IMR-90 (cell line): ENCODE results near the gene ZBTB8A. TPM values are rescaled to one million over a fixed set of nuclear protein-coding genes. Genes with fewer than 3 reads are reported as not detected.

Experiments used
- ATAC-seq: fragments of 200-7000 bp; cut with Tn5 transposase; 2 replicates; pipeline ENCODE4 v1.9.1; 2020; ENCODE audit warnings: low read depth, mild to moderate bottlenecking, moderate library complexity
- BruUV-seq: library from RNA; stranded (reverse); fragments of 400-500 nt; replicated peaks from 2 replicates; lab custom pipeline; 2021; lab: Mats Ljungman, UMichigan
- CTCF ChIA-PET: fragments of 300-600 bp; formaldehyde crosslinking; extraction: SDS; loops from one replicate; lab custom pipeline; 2021; ENCODE audit warnings: antibody characterized with exemption; lab: Yijun Ruan, JAX
- POLR2A ChIA-PET: fragments of 300-600 bp; sonication (Branson Sonifier 250); formaldehyde crosslinking; loops from one replicate; lab custom pipeline; 2022; ENCODE audit warnings: antibody characterized with exemption; ENCODE audit not compliant: unreplicated experiment; lab: Charles Lee
- DNase-seq: peaks from one replicate; pipeline ENCODE4 v3.0.0; 2013
- H2AFZ ChIP-seq: replicated peaks from 2 replicates; pipeline ENCODE3; 2013; ENCODE audit warnings: low read length, mild to moderate bottlenecking; ENCODE audit not compliant: poor library complexity
- H2AK5ac ChIP-seq: 2 replicates; pipeline ENCODE4 v1.6.1; 2013; ENCODE audit warnings: low read depth, low read length, inconsistent platforms
- H2AK9ac ChIP-seq: replicated peaks from 2 replicates; pipeline ENCODE3; 2013; ENCODE audit warnings: mild to moderate bottlenecking, low read depth, low read length, moderate library complexity; ENCODE audit not compliant: poor library complexity
- H2BK120ac ChIP-seq: 2 replicates; pipeline ENCODE4 v1.6.1; 2013; ENCODE audit warnings: low read depth, low read length, inconsistent platforms
- H2BK15ac ChIP-seq: 3 replicates; pipeline ENCODE4 v1.6.1; 2013; ENCODE audit warnings: low read depth, low read length, inconsistent platforms
- H2BK20ac ChIP-seq: 2 replicates; pipeline ENCODE4 v1.6.1; 2013; ENCODE audit warnings: low read depth, mild to moderate bottlenecking, inconsistent platforms, low read length, moderate library complexity
- H2BK5ac ChIP-seq: 2 replicates; pipeline ENCODE4 v1.6.1; 2013; ENCODE audit warnings: mild to moderate bottlenecking, low read depth, low read length, inconsistent platforms; ENCODE audit not compliant: poor library complexity, severe bottlenecking
- H3K14ac ChIP-seq: replicated peaks from 2 replicates; pipeline ENCODE4 v1.6.1; 2013; ENCODE audit warnings: low read depth, low read length, inconsistent platforms
- H3K18ac ChIP-seq: 2 replicates; pipeline ENCODE4 v1.6.1; 2013; ENCODE audit warnings: low read depth, low read length, control low read depth
- H3K23ac ChIP-seq: 2 replicates; pipeline ENCODE4 v1.6.1; 2013; ENCODE audit warnings: low read depth, low read length, inconsistent platforms
- H3K27ac ChIP-seq: 2 replicates; pipeline ENCODE4 v1.5.1; 2013; ENCODE audit warnings: mild to moderate bottlenecking, control low read depth, low read length; ENCODE audit not compliant: insufficient read depth
- H3K27me3 ChIP-seq: 2 replicates; pipeline ENCODE4 v1.6.1; 2013; ENCODE audit warnings: low read length; ENCODE audit not compliant: control insufficient read depth, insufficient read depth
- H3K36me3 ChIP-seq: 2 replicates; pipeline ENCODE4 v1.6.1; 2013; ENCODE audit warnings: low read length, mixed read lengths; ENCODE audit not compliant: control insufficient read depth, insufficient read depth
- H3K4ac ChIP-seq: 2 replicates; pipeline ENCODE4 v1.6.1; 2013; ENCODE audit warnings: low read depth, low read length, inconsistent platforms
- H3K4me1 ChIP-seq: 2 replicates; pipeline ENCODE4 v1.6.1; 2013; ENCODE audit warnings: low read length, mixed read lengths; ENCODE audit not compliant: control insufficient read depth, insufficient read depth
- H3K4me2 ChIP-seq: 2 replicates; pipeline ENCODE4 v1.6.1; 2013; ENCODE audit warnings: low read depth, mild to moderate bottlenecking, control low read depth, low read length, moderate library complexity
- H3K4me3 ChIP-seq: 2 replicates; pipeline ENCODE4 v1.5.1; 2013; ENCODE audit warnings: low read depth, mild to moderate bottlenecking, control low read depth, low read length, moderate library complexity; ENCODE audit not compliant: insufficient read depth
- H3K56ac ChIP-seq: 2 replicates; pipeline ENCODE4 v1.6.1; 2013; ENCODE audit warnings: low read length, inconsistent platforms; ENCODE audit not compliant: insufficient read depth; ENCODE audit errors: extremely low read depth
- H3K79me1 ChIP-seq, 2 experiments: 2 replicates each; pipeline ENCODE4 v1.6.1; 2013; ENCODE audit warnings: low read length in 2 of 2, inconsistent platforms in 1 of 2, low read depth in 1 of 2
- H3K9ac ChIP-seq: 2 replicates; pipeline ENCODE4 v1.6.1; 2013; ENCODE audit warnings: low read depth, low read length, control low read depth
- H3K9me1 ChIP-seq: 2 replicates; pipeline ENCODE4 v1.6.1; 2013; ENCODE audit warnings: low read length, inconsistent platforms; ENCODE audit not compliant: insufficient read depth
- H3K9me3 ChIP-seq: 2 replicates; pipeline ENCODE4 v1.6.1; 2013; ENCODE audit warnings: low read length; ENCODE audit not compliant: control insufficient read depth, insufficient read depth
- H4K20me1 ChIP-seq: 2 replicates; pipeline ENCODE4 v1.6.1; 2013; ENCODE audit warnings: low read length, inconsistent platforms; ENCODE audit not compliant: insufficient read depth
- H4K5ac ChIP-seq: 2 replicates; pipeline ENCODE4 v1.6.1; 2013; ENCODE audit warnings: mild to moderate bottlenecking, low read depth, low read length, control low read depth
- H4K8ac ChIP-seq, 2 experiments: 2 replicates each; pipeline ENCODE4 v1.6.1; 2013; ENCODE audit warnings: low read depth in 2 of 2, low read length in 2 of 2, control low read depth in 1 of 2, inconsistent platforms in 1 of 2
- H4K91ac ChIP-seq: 2 replicates; pipeline ENCODE4 v1.6.1; 2013; ENCODE audit warnings: low read depth, low read length, inconsistent platforms; ENCODE audit not compliant: insufficient read depth
- BHLHE40 ChIP-seq: fragments of 150-350 bp; IDR thresholded peaks from 2 replicates; pipeline ENCODE4 v1.6.1; 2016; ENCODE audit warnings: mild to moderate bottlenecking, low read depth, low read length
- CEBPB ChIP-seq: IDR thresholded peaks from 2 replicates; pipeline ENCODE4 v1.6.1; 2012; ENCODE audit warnings: low read depth, low read length, improper control_type of control experiment
- CHD1 ChIP-seq: IDR thresholded peaks from 2 replicates; pipeline ENCODE4 v1.6.1; 2012; ENCODE audit warnings: low read depth, low read length, improper control_type of control experiment
- FOS ChIP-seq: fragments of 150-350 bp; IDR thresholded peaks from 2 replicates; pipeline ENCODE4 v1.6.1; 2016; ENCODE audit warnings: low read depth, low read length
- MAFK ChIP-seq: IDR thresholded peaks from 2 replicates; pipeline ENCODE4 v1.6.1; 2012; ENCODE audit warnings: low read depth, low read length, improper control_type of control experiment
- MAZ ChIP-seq: IDR thresholded peaks from 2 replicates; pipeline ENCODE4 v1.6.1; 2012; ENCODE audit warnings: low read depth, mild to moderate bottlenecking, low read length, improper control_type of control experiment, moderate library complexity, borderline replicate concordance
- MXI1 ChIP-seq: IDR thresholded peaks from 2 replicates; pipeline ENCODE4 v1.6.1; 2012; ENCODE audit warnings: low read depth, mild to moderate bottlenecking, low read length, moderate library complexity, borderline replicate concordance
- NFE2L2 ChIP-seq: fragments of 150-350 bp; IDR thresholded peaks from 2 replicates; pipeline ENCODE4 v1.6.1; 2016; ENCODE audit warnings: low read depth, mild to moderate bottlenecking, low read length
- POLR2A ChIP-seq: IDR thresholded peaks from 2 replicates; pipeline ENCODE4 v1.6.1; 2012; ENCODE audit warnings: mild to moderate bottlenecking, low read depth, low read length
- RAD21 ChIP-seq: IDR thresholded peaks from 2 replicates; pipeline ENCODE4 v1.6.1; 2012; ENCODE audit warnings: low read length, improper control_type of control experiment
- RCOR1 ChIP-seq: IDR thresholded peaks from 2 replicates; pipeline ENCODE4 v1.6.1; 2012; ENCODE audit warnings: mild to moderate bottlenecking, low read length, improper control_type of control experiment; ENCODE audit not compliant: insufficient replicate concordance
- RFX5 ChIP-seq: IDR thresholded peaks from 2 replicates; pipeline ENCODE4 v1.8.0; 2012; ENCODE audit warnings: low read depth, mild to moderate bottlenecking, low read length, moderate library complexity
- SMC3 ChIP-seq: fragments of 150-350 bp; IDR thresholded peaks from 2 replicates; pipeline ENCODE4 v1.6.1; 2016; ENCODE audit warnings: low read depth, mild to moderate bottlenecking, antibody characterized with exemption, low read length, moderate library complexity
- WGBS, 2 experiments: methylation state at CpG; one replicate each; pipeline versions ENCODE4 v1.1.5 to v1.1.7; 2013; ENCODE audit warnings: missing lambda C conversion rate in 2 of 2; ENCODE audit not compliant: insufficient read length in 1 of 2; ENCODE audit errors: extremely low coverage in 2 of 2; 5-methylcytosine and 5-hydroxymethylcytosine counted together
- dilution Hi-C: fragments of 300-500 bp; cut with HindIII; formaldehyde crosslinking; loops from one replicate; pipeline ENCODE4 v1.14.3; 2018; ENCODE audit warnings: low sequenced_read_pairs; ENCODE audit not compliant: unreplicated experiment
- in situ Hi-C: fragments of 300-500 bp; cut with MboI; formaldehyde crosslinking; loops from 3 replicates; pipeline ENCODE4 v1.14.3; 2019; ENCODE audit warnings: low sequenced_read_pairs, inconsistent platforms, mixed read lengths
- intact Hi-C: fragments of 100-400 bp; cut with micrococcal nuclease; formaldehyde crosslinking; loops from 2 replicates; pipeline ENCODE4 v1.10.0; 2022
- polyA plus RNA-seq, 3 experiments: library from polyadenylated mRNA; depleted of rRNA; stranded (reverse); fragments of >200 nt; gene quantifications; 2 replicates each; pipeline ENCODE4 v1.2.3, GENCODE V29; 2012; ENCODE audit warnings: low replicate concordance in 1 of 3
- total RNA-seq: library from RNA; depleted of rRNA; stranded (reverse); fragments of >200 nt; gene quantifications from 2 replicates; pipeline ENCODE4 v1.2.3, GENCODE V29; 2012
- TF ChIP-seq, protein P1 (sequence below): conservative IDR thresholded peaks from 2 replicates; pipeline ENCODE4 v1.5.1; 2012; ENCODE audit warnings: mild to moderate bottlenecking, low read depth, low read length, improper control_type of control experiment
- TF ChIP-seq, protein P2 (sequence below): fragments of 150-350 bp; IDR thresholded peaks from 2 replicates; pipeline ENCODE4 v1.6.1; 2017; ENCODE audit warnings: mild to moderate bottlenecking, antibody characterized with exemption, low read length, low read depth
- TF ChIP-seq, protein P3 (sequence below): fragments of 150-350 bp; IDR thresholded peaks from 2 replicates; pipeline ENCODE4 v1.6.1; 2016; ENCODE audit warnings: low read depth, mild to moderate bottlenecking, low read length, moderate library complexity, borderline replicate concordance

ZBTB8A gene
- total and polyA plus RNA-seq, 2 of the 4 experiments (the other 2 are of a cell fraction), result 2.1 to 6.1 TPM

DNA sequence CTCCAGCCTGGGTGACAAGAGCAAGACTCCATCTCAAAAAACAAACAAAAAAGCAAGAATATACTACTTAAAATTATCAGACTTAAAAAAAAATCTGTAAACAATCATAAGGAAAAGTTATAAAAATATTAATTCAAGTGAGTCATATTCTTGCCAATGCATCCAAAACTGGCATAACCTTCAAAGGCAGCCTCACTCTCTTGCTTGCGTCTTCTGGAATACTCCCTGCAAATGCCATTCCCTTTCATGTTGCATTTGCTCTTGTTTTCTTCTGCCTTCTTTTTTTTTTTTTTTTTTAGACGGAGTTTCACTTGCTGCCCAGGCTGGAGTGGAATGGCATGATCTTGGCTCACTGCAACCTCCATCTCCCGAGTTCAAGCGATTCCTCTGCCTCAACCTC, 32.2 kb upstream of the ZBTB8A start:
- H3K9ac ChIP-seq, result no peak overlapping the region
- whole genome bisulfite sequencing, 2 experiments, result 33% methylated on average over 1 of the region's 4 CpGs; no CpG with 5 or more reads in 1 of the 2 experiments
- H3K4me1 ChIP-seq, result no peaks in the 10 kb centered on the region
- POLR2A ChIA-PET, result no interaction called here
- TF ChIP-seq SMC3 (no peak), CHD1 (no peak), CEBPB (no peak), MXI1 (no peak), NFE2L2 (no peak), MAFK (no peak), BHLHE40 (no peak), POLR2A (no peak), RAD21 (no peak), FOS (no peak), RFX5 (no peak), RCOR1 (no peak), MAZ (no peak)
- TF ChIP-seq, protein P1, sequence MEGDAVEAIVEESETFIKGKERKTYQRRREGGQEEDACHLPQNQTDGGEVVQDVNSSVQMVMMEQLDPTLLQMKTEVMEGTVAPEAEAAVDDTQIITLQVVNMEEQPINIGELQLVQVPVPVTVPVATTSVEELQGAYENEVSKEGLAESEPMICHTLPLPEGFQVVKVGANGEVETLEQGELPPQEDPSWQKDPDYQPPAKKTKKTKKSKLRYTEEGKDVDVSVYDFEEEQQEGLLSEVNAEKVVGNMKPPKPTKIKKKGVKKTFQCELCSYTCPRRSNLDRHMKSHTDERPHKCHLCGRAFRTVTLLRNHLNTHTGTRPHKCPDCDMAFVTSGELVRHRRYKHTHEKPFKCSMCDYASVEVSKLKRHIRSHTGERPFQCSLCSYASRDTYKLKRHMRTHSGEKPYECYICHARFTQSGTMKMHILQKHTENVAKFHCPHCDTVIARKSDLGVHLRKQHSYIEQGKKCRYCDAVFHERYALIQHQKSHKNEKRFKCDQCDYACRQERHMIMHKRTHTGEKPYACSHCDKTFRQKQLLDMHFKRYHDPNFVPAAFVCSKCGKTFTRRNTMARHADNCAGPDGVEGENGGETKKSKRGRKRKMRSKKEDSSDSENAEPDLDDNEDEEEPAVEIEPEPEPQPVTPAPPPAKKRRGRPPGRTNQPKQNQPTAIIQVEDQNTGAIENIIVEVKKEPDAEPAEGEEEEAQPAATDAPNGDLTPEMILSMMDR, result no peak
- TF ChIP-seq, protein P2, sequence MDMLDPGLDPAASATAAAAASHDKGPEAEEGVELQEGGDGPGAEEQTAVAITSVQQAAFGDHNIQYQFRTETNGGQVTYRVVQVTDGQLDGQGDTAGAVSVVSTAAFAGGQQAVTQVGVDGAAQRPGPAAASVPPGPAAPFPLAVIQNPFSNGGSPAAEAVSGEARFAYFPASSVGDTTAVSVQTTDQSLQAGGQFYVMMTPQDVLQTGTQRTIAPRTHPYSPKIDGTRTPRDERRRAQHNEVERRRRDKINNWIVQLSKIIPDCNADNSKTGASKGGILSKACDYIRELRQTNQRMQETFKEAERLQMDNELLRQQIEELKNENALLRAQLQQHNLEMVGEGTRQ, result no peak
- TF ChIP-seq, protein P3, sequence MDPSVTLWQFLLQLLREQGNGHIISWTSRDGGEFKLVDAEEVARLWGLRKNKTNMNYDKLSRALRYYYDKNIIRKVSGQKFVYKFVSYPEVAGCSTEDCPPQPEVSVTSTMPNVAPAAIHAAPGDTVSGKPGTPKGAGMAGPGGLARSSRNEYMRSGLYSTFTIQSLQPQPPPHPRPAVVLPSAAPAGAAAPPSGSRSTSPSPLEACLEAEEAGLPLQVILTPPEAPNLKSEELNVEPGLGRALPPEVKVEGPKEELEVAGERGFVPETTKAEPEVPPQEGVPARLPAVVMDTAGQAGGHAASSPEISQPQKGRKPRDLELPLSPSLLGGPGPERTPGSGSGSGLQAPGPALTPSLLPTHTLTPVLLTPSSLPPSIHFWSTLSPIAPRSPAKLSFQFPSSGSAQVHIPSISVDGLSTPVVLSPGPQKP, result no peak
- H3K9me3 ChIP-seq, result no peaks in the 10 kb centered on the region
- no peaks in the 10 kb centered on the region for H4K20me1 ChIP-seq
- H3K9me1 ChIP-seq, result no peaks in the 10 kb centered on the region
- in situ Hi-C loops, result no loop called here
- ATAC-seq (no peak), DNase-seq (no peak)
- H3K27ac ChIP-seq, result no peak overlapping the region
- no peak overlapping the region for H2BK120ac ChIP-seq
- intact Hi-C loops, result no loop called here
- no peak overlapping the region for H4K8ac ChIP-seq
- H3K4me3 ChIP-seq, result no peak overlapping the region
- H4K91ac ChIP-seq, result no peak overlapping the region
- no peaks in the 10 kb centered on the region for H3K36me3 ChIP-seq
- H2AK9ac ChIP-seq, result no peak overlapping the region
- H2BK5ac ChIP-seq, result no peak overlapping the region
- H4K5ac ChIP-seq, result no peak overlapping the region
- H2AFZ ChIP-seq, result no peak overlapping the region
- no peak overlapping the region for H3K4ac ChIP-seq
- no peaks in the 10 kb centered on the region for H3K79me1 ChIP-seq
- H3K27me3 ChIP-seq, result no peaks in the 10 kb centered on the region
- no peak overlapping the region for H3K56ac ChIP-seq
- dilution Hi-C loops, result no loop called here
- CTCF ChIA-PET, result interaction anchor here (2.1 kb wide), 1 partner anchor 13 kb away, joined by 6 read pairs; no protein-coding TSS in a partner anchor
- H3K14ac ChIP-seq, result no peak overlapping the region
- no peak overlapping the region for H2AK5ac ChIP-seq
- BruUV-seq, result no TSS peak
- H2BK20ac ChIP-seq, result no peak overlapping the region
- H2BK15ac ChIP-seq, result no peak overlapping the region
- no peak overlapping the region for H3K4me2 ChIP-seq
- no peak overlapping the region for H3K18ac ChIP-seq
- no peak overlapping the region for H3K23ac ChIP-seq
